ENCODE measurements around the gene C2orf68. TPM values are rescaled to one million over a fixed set of nuclear protein-coding genes. Genes with fewer than 3 reads are reported as not detected.

Gene C2orf68
- total and polyA plus RNA-seq, 2 of the 13 experiments (the other 11 are each of a cell fraction or from before 2014, with no cell fraction given), result 47.1 to 77.4 TPM

DNA sequence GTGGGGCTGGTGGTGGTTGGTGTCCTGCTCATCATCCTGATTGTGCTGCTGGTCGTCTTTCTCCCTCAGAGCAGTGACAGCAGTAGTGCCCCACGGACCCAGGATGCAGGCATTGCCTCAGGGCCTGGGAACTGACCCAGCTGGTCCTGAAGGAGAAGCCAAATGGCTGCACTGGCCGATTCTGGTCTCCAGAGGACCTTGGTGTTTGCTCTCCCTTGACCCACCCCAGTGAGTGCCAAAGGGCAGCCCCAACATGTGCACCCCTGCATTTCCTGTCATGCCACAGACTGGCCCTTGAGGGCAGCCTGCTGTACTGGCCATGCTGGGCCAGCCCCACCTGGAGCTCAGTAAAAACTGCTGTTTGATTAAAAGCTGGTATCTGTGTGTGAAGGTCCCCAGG is 18.8 kb downstream of the C2orf68 start:
- Histone ChIP-seq H3K9me3 (ENCODE audit: low read length) (no peaks in the 10 kb centered on the region), H3K27ac (ENCODE audit: extremely low read length, insufficient read depth, low read length) (no peak overlapping the region), H3K27me3 (ENCODE audit: control insufficient read depth in 1 of 2, insufficient read depth in 2 of 2, low read length in 2 of 2) (no peaks in the 10 kb centered on the region; a peak in 1 of 5 replicates), H3K9ac (ENCODE audit: insufficient read depth, low read depth, low read length) (no peak overlapping the region; the same call in 1 of the 2 replicates), H3K36me3 (replicated peaks in 1 of 2; ENCODE audit: control insufficient read depth in 1 of 2, insufficient read depth in 2 of 2, low read length in 2 of 2) (peaks cover 0 to 12% of the 10 kb centered on the region in 2 experiments), H3K4me1 (ENCODE audit: insufficient read depth, low read length) (peaks cover 86% of the 10 kb centered on the region), H4K20me1 (ENCODE audit: insufficient read depth, low read length) (0 out of 2 replicates have a peak, but pooled peaks cover 3% of the 10 kb centered on the region), H2AFZ (ENCODE audit: low read length) (no peak overlapping the region), H3K4me3 (replicated peaks in 1 of 3; ENCODE audit: insufficient read depth in 1 of 3, low read depth in 2 of 3, low read length in 3 of 3) (no peak overlapping the region), H3K79me2 (ENCODE audit: insufficient read depth, low read length) (peaks cover 23% of the 10 kb centered on the region), H3K4me2 (ENCODE audit: low read depth, low read length) (peak overlapping the region; percentile 38)
- BruUV-seq (replicated peaks), result no TSS peak
- WGBS (ENCODE audit: low lambda C conversion rate), result no CpG with 5 or more reads among the region's 3 CpGs
- in situ Hi-C loops (cut with HindIII; ENCODE audit: extremely low pct_ligation_motif_present, low pct_unique_long_range_greater_than_20kb), result no loop called here
- ChIA-PET POLR2A (interaction anchor here (1.6 to 25.9 kb wide), 7 partner anchors 0 to 268 kb away, joined by 4 to 795 read pairs (median 116); partner anchors contain the start of genes C2orf68, GGCX, MAT2A and RNF181), CTCF (ENCODE audit: low intra/inter-chr PET ratio, low total read pairs) (no interaction called here)
- FAIRE-seq (no peak), DNase-seq (ENCODE audit: low spot score) (peak; percentile 44), ATAC-seq (peak; percentile 21)
- intact Hi-C loops (cut with micrococcal nuclease; ENCODE audit: unreplicated experiment), result no loop called here
- TF ChIP-seq ZNF652 (CRISPR knock-in tag; IDR thresholded peaks at IDR 0.05; ENCODE audit: borderline replicate concordance, low read depth) (no peak), ZNF629 (CRISPR knock-in tag; conservative IDR thresholded peaks at IDR 0.05) (0 out of 2 replicates have a peak, but pooled peaks have one; percentile 17), ZNF343 (CRISPR knock-in tag; IDR thresholded peaks at IDR 0.05) (no peak), ZNF17 (CRISPR knock-in tag; IDR thresholded peaks at IDR 0.05) (no peak), NR2F6 (IDR thresholded peaks at IDR 0.05) (peak; percentile 60; the same call in 1 of the 2 replicates), NR2F6 (CRISPR knock-in tag; IDR thresholded peaks at IDR 0.05) (peak; percentile 79), ZNF782 (CRISPR knock-in tag; IDR thresholded peaks at IDR 0.05; ENCODE audit: borderline replicate concordance) (no peak), ZMAT3 (CRISPR knock-in tag; conservative IDR thresholded peaks at IDR 0.05) (no peak), KDM1A (CRISPR knock-in tag; IDR thresholded peaks at IDR 0.05) (no peak), ZNF331 (CRISPR knock-in tag; IDR thresholded peaks at IDR 0.05) (0 out of 2 replicates have a peak, but pooled peaks have one; percentile 33), REPIN1 (CRISPR knock-in tag; IDR thresholded peaks at IDR 0.05; ENCODE audit: borderline replicate concordance, low read depth) (no peak), PRDM10 (CRISPR knock-in tag; IDR thresholded peaks at IDR 0.05; ENCODE audit: low read depth) (0 out of 2 replicates have a peak, but pooled peaks have one; percentile 23)
- TF ChIP-seq, protein P1, sequence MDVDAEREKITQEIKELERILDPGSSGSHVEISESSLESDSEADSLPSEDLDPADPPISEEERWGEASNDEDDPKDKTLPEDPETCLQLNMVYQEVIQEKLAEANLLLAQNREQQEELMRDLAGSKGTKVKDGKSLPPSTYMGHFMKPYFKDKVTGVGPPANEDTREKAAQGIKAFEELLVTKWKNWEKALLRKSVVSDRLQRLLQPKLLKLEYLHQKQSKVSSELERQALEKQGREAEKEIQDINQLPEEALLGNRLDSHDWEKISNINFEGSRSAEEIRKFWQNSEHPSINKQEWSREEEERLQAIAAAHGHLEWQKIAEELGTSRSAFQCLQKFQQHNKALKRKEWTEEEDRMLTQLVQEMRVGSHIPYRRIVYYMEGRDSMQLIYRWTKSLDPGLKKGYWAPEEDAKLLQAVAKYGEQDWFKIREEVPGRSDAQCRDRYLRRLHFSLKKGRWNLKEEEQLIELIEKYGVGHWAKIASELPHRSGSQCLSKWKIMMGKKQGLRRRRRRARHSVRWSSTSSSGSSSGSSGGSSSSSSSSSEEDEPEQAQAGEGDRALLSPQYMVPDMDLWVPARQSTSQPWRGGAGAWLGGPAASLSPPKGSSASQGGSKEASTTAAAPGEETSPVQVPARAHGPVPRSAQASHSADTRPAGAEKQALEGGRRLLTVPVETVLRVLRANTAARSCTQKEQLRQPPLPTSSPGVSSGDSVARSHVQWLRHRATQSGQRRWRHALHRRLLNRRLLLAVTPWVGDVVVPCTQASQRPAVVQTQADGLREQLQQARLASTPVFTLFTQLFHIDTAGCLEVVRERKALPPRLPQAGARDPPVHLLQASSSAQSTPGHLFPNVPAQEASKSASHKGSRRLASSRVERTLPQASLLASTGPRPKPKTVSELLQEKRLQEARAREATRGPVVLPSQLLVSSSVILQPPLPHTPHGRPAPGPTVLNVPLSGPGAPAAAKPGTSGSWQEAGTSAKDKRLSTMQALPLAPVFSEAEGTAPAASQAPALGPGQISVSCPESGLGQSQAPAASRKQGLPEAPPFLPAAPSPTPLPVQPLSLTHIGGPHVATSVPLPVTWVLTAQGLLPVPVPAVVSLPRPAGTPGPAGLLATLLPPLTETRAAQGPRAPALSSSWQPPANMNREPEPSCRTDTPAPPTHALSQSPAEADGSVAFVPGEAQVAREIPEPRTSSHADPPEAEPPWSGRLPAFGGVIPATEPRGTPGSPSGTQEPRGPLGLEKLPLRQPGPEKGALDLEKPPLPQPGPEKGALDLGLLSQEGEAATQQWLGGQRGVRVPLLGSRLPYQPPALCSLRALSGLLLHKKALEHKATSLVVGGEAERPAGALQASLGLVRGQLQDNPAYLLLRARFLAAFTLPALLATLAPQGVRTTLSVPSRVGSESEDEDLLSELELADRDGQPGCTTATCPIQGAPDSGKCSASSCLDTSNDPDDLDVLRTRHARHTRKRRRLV (CRISPR knock-in tag; IDR thresholded peaks at IDR 0.05), result no peak
- TF ChIP-seq, protein P2, sequence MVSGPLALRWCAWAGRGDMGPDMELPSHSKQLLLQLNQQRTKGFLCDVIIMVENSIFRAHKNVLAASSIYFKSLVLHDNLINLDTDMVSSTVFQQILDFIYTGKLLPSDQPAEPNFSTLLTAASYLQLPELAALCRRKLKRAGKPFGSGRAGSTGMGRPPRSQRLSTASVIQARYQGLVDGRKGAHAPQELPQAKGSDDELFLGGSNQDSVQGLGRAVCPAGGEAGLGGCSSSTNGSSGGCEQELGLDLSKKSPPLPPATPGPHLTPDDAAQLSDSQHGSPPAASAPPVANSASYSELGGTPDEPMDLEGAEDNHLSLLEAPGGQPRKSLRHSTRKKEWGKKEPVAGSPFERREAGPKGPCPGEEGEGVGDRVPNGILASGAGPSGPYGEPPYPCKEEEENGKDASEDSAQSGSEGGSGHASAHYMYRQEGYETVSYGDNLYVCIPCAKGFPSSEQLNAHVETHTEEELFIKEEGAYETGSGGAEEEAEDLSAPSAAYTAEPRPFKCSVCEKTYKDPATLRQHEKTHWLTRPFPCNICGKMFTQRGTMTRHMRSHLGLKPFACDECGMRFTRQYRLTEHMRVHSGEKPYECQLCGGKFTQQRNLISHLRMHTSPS (CRISPR knock-in tag; IDR thresholded peaks at IDR 0.05; ENCODE audit: low read depth), result peak; percentile 92; the same call in 1 of the 2 replicates
